ENCODE measurements around the gene MATCAP1. TPM values are rescaled to one million over a fixed set of nuclear protein-coding genes. Genes with fewer than 3 reads are reported as not detected.

MATCAP1 gene
- total RNA-seq, 1 experiment from 2014 or later: 40.8 TPM

DNA sequence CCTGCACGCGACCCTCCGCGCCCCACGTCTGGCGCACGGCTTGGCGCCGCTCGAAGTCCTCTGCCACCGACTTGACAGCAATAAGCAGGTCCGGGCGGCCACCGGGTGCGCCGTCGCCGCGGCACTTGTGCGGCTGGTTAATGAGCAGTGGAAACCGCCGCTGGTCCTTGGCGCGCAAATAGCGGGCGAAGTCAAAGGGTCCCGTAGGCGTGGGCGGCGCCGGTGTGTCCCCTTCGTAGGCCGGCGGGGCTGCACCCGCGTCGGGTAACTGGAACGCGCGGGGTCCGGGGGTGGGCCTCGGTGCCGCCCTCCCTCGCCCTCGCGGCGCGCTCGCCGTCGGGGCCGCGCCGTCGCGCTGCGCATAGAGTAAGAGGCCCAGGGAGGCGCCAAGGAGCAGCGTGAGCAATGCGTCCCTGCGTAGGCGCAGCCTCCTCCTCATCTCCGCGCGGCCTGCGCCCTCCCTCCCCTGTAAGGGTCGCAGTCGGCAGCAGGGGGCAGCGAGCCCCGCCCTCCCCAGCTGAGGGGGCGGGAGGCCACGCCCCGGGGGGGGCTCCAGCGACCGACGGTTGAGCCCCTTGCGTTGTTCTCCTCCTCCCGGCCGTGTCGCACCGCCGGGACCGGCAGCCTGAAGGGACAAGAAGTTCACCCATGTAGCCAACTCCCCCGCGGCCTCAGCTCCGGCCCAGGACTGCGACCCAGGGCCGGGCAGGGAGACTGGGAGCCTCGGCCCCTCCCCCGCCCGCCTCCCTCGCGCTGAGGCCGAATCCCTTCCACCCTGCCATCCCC is 33.5 kb downstream of the MATCAP1 start (continued):
- TF ChIP-seq SP1 (CRISPR knock-in tag; conservative IDR thresholded peaks at IDR 0.05): peak; percentile 50
- TF ChIP-seq, protein P1, sequence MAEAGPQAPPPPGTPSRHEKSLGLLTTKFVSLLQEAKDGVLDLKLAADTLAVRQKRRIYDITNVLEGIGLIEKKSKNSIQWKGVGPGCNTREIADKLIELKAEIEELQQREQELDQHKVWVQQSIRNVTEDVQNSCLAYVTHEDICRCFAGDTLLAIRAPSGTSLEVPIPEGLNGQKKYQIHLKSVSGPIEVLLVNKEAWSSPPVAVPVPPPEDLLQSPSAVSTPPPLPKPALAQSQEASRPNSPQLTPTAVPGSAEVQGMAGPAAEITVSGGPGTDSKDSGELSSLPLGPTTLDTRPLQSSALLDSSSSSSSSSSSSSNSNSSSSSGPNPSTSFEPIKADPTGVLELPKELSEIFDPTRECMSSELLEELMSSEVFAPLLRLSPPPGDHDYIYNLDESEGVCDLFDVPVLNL (CRISPR knock-in tag; IDR thresholded peaks at IDR 0.05; ENCODE audit: borderline replicate concordance, low read depth): no peak
- no peak for TF ChIP-seq ZNF396 (CRISPR knock-in tag; IDR thresholded peaks at IDR 0.05; ENCODE audit: borderline replicate concordance)
- no peak for TF ChIP-seq OVOL2 (CRISPR knock-in tag; IDR thresholded peaks at IDR 0.05; ENCODE audit: borderline replicate concordance)
- TF ChIP-seq FOXJ3 (CRISPR knock-in tag; IDR thresholded peaks at IDR 0.05; ENCODE audit: borderline replicate concordance): no peak
- TF ChIP-seq, protein P2, sequence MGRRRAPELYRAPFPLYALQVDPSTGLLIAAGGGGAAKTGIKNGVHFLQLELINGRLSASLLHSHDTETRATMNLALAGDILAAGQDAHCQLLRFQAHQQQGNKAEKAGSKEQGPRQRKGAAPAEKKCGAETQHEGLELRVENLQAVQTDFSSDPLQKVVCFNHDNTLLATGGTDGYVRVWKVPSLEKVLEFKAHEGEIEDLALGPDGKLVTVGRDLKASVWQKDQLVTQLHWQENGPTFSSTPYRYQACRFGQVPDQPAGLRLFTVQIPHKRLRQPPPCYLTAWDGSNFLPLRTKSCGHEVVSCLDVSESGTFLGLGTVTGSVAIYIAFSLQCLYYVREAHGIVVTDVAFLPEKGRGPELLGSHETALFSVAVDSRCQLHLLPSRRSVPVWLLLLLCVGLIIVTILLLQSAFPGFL (CRISPR knock-in tag; IDR thresholded peaks at IDR 0.05; ENCODE audit: borderline replicate concordance): no peak
- TF ChIP-seq, protein P3, sequence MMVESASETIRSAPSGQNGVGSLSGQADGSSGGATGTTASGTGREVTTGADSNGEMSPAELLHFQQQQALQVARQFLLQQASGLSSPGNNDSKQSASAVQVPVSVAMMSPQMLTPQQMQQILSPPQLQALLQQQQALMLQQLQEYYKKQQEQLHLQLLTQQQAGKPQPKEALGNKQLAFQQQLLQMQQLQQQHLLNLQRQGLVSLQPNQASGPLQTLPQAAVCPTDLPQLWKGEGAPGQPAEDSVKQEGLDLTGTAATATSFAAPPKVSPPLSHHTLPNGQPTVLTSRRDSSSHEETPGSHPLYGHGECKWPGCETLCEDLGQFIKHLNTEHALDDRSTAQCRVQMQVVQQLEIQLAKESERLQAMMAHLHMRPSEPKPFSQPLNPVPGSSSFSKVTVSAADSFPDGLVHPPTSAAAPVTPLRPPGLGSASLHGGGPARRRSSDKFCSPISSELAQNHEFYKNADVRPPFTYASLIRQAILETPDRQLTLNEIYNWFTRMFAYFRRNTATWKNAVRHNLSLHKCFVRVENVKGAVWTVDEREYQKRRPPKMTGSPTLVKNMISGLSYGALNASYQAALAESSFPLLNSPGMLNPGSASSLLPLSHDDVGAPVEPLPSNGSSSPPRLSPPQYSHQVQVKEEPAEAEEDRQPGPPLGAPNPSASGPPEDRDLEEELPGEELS (CRISPR knock-in tag; IDR thresholded peaks at IDR 0.05): peak; percentile 67; the same call in 1 of the 2 replicates
- no peak for TF ChIP-seq NFATC4 (CRISPR knock-in tag; IDR thresholded peaks at IDR 0.05)
- peak; percentile 92 for TF ChIP-seq FOXP1 (CRISPR knock-in tag; IDR thresholded peaks at IDR 0.05; ENCODE audit: borderline replicate concordance)
- no peak for TF ChIP-seq RORB (CRISPR knock-in tag; IDR thresholded peaks at IDR 0.05)
- no peak for TF ChIP-seq IRF2 (CRISPR knock-in tag; IDR thresholded peaks at IDR 0.05; ENCODE audit: borderline replicate concordance, low read depth)
- TF ChIP-seq GRHL2 (CRISPR knock-in tag; IDR thresholded peaks at IDR 0.05; ENCODE audit: insufficient replicate concordance, severe bottlenecking): no peak
- TF ChIP-seq CREB1 (CRISPR knock-in tag; IDR thresholded peaks at IDR 0.05): peak; percentile 80; the same call in 1 of the 2 replicates
- TF ChIP-seq NR3C1 (CRISPR knock-in tag; conservative IDR thresholded peaks at IDR 0.05; ENCODE audit: low read depth): no peak
- TF ChIP-seq, protein P4, sequence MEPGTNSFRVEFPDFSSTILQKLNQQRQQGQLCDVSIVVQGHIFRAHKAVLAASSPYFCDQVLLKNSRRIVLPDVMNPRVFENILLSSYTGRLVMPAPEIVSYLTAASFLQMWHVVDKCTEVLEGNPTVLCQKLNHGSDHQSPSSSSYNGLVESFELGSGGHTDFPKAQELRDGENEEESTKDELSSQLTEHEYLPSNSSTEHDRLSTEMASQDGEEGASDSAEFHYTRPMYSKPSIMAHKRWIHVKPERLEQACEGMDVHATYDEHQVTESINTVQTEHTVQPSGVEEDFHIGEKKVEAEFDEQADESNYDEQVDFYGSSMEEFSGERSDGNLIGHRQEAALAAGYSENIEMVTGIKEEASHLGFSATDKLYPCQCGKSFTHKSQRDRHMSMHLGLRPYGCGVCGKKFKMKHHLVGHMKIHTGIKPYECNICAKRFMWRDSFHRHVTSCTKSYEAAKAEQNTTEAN (CRISPR knock-in tag; IDR thresholded peaks at IDR 0.05): peak; percentile 71; the same call in 1 of the 2 replicates
- no peak for TF ChIP-seq PRRX2 (CRISPR knock-in tag; IDR thresholded peaks at IDR 0.05)
- peak; percentile 69; the same call in 1 of the 2 replicates for TF ChIP-seq ETV6 (CRISPR knock-in tag; IDR thresholded peaks at IDR 0.05)
- peak; percentile 63; the same call in 1 of the 2 replicates for TF ChIP-seq ZNF416 (CRISPR knock-in tag; IDR thresholded peaks at IDR 0.05)
- 0 out of 2 replicates have a peak, but pooled peaks have one; percentile 64 for TF ChIP-seq ELF4 (CRISPR knock-in tag; IDR thresholded peaks at IDR 0.05; ENCODE audit: low read depth)
- TF ChIP-seq TP53 (CRISPR knock-in tag; IDR thresholded peaks at IDR 0.05): peak; percentile 79; the same call in 1 of the 2 replicates
- TF ChIP-seq JUN (CRISPR knock-in tag; IDR thresholded peaks at IDR 0.05): 0 out of 2 replicates have a peak, but pooled peaks have one; percentile 23
- TF ChIP-seq NR1H2 (CRISPR knock-in tag; IDR thresholded peaks at IDR 0.05): no peak
- 0 out of 2 replicates have a peak, but pooled peaks have one; percentile 55 for TF ChIP-seq ZNF138 (CRISPR knock-in tag; conservative IDR thresholded peaks at IDR 0.05)
- TF ChIP-seq, protein P5, sequence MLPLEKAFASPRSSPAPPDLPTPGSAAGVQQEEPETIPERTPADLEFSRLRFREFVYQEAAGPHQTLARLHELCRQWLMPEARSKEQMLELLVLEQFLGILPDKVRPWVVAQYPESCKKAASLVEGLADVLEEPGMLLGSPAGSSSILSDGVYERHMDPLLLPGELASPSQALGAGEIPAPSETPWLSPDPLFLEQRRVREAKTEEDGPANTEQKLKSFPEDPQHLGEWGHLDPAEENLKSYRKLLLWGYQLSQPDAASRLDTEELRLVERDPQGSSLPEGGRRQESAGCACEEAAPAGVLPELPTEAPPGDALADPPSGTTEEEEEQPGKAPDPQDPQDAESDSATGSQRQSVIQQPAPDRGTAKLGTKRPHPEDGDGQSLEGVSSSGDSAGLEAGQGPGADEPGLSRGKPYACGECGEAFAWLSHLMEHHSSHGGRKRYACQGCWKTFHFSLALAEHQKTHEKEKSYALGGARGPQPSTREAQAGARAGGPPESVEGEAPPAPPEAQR (CRISPR knock-in tag; IDR thresholded peaks at IDR 0.05): no peak
- TF ChIP-seq, protein P6, sequence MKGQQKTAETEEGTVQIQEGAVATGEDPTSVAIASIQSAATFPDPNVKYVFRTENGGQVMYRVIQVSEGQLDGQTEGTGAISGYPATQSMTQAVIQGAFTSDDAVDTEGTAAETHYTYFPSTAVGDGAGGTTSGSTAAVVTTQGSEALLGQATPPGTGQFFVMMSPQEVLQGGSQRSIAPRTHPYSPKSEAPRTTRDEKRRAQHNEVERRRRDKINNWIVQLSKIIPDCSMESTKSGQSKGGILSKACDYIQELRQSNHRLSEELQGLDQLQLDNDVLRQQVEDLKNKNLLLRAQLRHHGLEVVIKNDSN (CRISPR knock-in tag; IDR thresholded peaks at IDR 0.05): no peak
- no peak for TF ChIP-seq RELA (CRISPR knock-in tag; IDR thresholded peaks at IDR 0.05; ENCODE audit: borderline replicate concordance)
- no peak for TF ChIP-seq ZBTB21 (CRISPR knock-in tag; IDR thresholded peaks at IDR 0.05; ENCODE audit: borderline replicate concordance)
- TF ChIP-seq ZNF671 (CRISPR knock-in tag; IDR thresholded peaks at IDR 0.05): no peak
- TF ChIP-seq TEAD1 (CRISPR knock-in tag; IDR thresholded peaks at IDR 0.05): no peak; the same call in 1 of the 2 replicates
- TF ChIP-seq ZNF219 (CRISPR knock-in tag; IDR thresholded peaks at IDR 0.05; ENCODE audit: borderline replicate concordance): 0 out of 2 replicates have a peak, but pooled peaks have one; percentile 26
- TF ChIP-seq, protein P7, sequence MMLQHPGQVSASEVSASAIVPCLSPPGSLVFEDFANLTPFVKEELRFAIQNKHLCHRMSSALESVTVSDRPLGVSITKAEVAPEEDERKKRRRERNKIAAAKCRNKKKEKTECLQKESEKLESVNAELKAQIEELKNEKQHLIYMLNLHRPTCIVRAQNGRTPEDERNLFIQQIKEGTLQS (CRISPR knock-in tag; conservative IDR thresholded peaks at IDR 0.05): 0 out of 2 replicates have a peak, but pooled peaks have one; percentile 46
- TF ChIP-seq ZNF317 (CRISPR knock-in tag; IDR thresholded peaks at IDR 0.05; ENCODE audit: borderline replicate concordance, low read depth): peak; percentile 36; the same call in 1 of the 2 replicates

All from WTC11 (cell line).